ENCODE measurements around the gene CCDC66. TPM values are rescaled to one million over a fixed set of nuclear protein-coding genes. Genes with fewer than 3 reads are reported as not detected.

Gene CCDC66
- total RNA-seq, 1 experiment from 2014 or later = 32.0 TPM

DNA sequence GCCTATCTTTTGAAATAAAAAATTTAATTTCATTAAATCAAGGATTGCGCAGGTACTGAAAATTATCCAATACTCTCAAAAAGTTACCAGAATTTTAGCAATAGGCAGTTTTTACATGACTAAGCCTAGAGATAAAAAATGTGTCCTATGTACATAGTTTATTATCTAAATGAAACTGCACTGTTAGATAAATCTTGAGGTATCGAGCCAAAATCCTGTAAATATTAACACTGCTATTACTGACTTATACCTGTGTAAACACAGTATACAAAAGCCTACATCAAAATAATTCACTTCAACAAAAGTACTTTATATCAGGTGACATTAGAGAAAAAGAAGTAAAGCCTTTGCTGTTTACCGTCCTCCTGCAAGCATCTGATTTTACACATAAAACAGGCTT lies 65.4 kb downstream of the CCDC66 start:
- H3K79me2 ChIP-seq (ENCODE audit: insufficient read depth, low read length) = no peaks in the 10 kb centered on the region
- H3K27me3 ChIP-seq (ENCODE audit: insufficient read depth, low read length) = no peaks in the 10 kb centered on the region
- Mint-ChIP-seq H3K4me1 (peaks cover 0 to 2% of the 10 kb centered on the region in 2 experiments; a peak in 1 of 4 replicates), H3K4me3 (no peak overlapping the region), H3K36me3 (ENCODE audit: insufficient read depth in 1 of 3, low read depth in 3 of 3) (peaks cover 26 to 77% (median 65%) of the 10 kb centered on the region in 3 experiments; a peak in 6 of 7 replicates), H3K27ac (no peak overlapping the region), H3K27me3 (ENCODE audit: low read depth) (no peaks in the 10 kb centered on the region), H3K9me3 (no peaks in the 10 kb centered on the region)
- H3K56ac ChIP-seq (ENCODE audit: insufficient read length, low read depth, low read length) = no peak overlapping the region
- no peak overlapping the region for H2AK5ac ChIP-seq (ENCODE audit: insufficient read length, low read length)
- no CpG with 5 or more reads among the region's 3 CpGs for WGBS (ENCODE audit: extremely low coverage, insufficient read length, low lambda C conversion rate)
- H3K4me1 ChIP-seq (ENCODE audit: insufficient read depth, low read length) = no peaks in the 10 kb centered on the region
- no peak overlapping the region for H2BK5ac ChIP-seq (ENCODE audit: insufficient read length, low read length)
- no peak overlapping the region for H2BK15ac ChIP-seq (ENCODE audit: low read depth, low read length)
- no peak overlapping the region for H3K14ac ChIP-seq (ENCODE audit: insufficient read depth, low read length)
- H4K20me1 ChIP-seq (ENCODE audit: control insufficient read depth, insufficient read depth, insufficient read length) = no peaks in the 10 kb centered on the region
- TF ChIP-seq, protein P1, sequence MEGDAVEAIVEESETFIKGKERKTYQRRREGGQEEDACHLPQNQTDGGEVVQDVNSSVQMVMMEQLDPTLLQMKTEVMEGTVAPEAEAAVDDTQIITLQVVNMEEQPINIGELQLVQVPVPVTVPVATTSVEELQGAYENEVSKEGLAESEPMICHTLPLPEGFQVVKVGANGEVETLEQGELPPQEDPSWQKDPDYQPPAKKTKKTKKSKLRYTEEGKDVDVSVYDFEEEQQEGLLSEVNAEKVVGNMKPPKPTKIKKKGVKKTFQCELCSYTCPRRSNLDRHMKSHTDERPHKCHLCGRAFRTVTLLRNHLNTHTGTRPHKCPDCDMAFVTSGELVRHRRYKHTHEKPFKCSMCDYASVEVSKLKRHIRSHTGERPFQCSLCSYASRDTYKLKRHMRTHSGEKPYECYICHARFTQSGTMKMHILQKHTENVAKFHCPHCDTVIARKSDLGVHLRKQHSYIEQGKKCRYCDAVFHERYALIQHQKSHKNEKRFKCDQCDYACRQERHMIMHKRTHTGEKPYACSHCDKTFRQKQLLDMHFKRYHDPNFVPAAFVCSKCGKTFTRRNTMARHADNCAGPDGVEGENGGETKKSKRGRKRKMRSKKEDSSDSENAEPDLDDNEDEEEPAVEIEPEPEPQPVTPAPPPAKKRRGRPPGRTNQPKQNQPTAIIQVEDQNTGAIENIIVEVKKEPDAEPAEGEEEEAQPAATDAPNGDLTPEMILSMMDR (conservative IDR thresholded peaks at IDR 0.05) = no peak
- H2BK120ac ChIP-seq (ENCODE audit: low read depth, low read length, poor library complexity, severe bottlenecking) = no peak overlapping the region
- no peaks in the 10 kb centered on the region for H3K9me3 ChIP-seq (ENCODE audit: control insufficient read depth, low read depth, low read length)
- no peak overlapping the region for H3T11ph ChIP-seq (ENCODE audit: low read length)
- H4K8ac ChIP-seq (replicated peaks; ENCODE audit: insufficient read length, low read depth, low read length) = no peak overlapping the region
- H2BK12ac ChIP-seq (ENCODE audit: insufficient read length, low read depth, low read length) = no peak overlapping the region
- H3K27ac ChIP-seq (ENCODE audit: insufficient read length, low read depth, low read length) = no peak overlapping the region
- H3K4ac ChIP-seq (ENCODE audit: low read depth, low read length) = no peak overlapping the region
- no peak overlapping the region for H4K91ac ChIP-seq (ENCODE audit: insufficient read length, low read depth, low read length)
- H3K23me2 ChIP-seq (ENCODE audit: insufficient read length, low read depth, low read length, poor library complexity, severe bottlenecking) = no peaks in the 10 kb centered on the region
- DNase-seq = no peak
- no peak overlapping the region for H3K23ac ChIP-seq (ENCODE audit: insufficient read length, low read depth, low read length)
- H3K79me1 ChIP-seq (ENCODE audit: insufficient read depth, low read depth, low read length, poor library complexity, severe bottlenecking) = no peaks in the 10 kb centered on the region
- no peak overlapping the region for H2AFZ ChIP-seq (ENCODE audit: low read length)
- H4K5ac ChIP-seq (ENCODE audit: insufficient read length, low read depth, low read length) = no peak overlapping the region
- no peak overlapping the region for H3K18ac ChIP-seq (ENCODE audit: insufficient read length, low read depth, low read length)
- H3K9ac ChIP-seq (ENCODE audit: extremely low read depth, insufficient read length, low read length) = no peak overlapping the region
- no peak overlapping the region for H3K4me2 ChIP-seq (ENCODE audit: insufficient read depth, insufficient read length, low read length)
- no peak overlapping the region for H2BK20ac ChIP-seq (ENCODE audit: low read depth, low read length, poor library complexity, severe bottlenecking)

Data from H9 (cell line).